HG03045 (cell line): ENCODE measurements around the gene HOXA4.

ENCODE experiments used
- ATAC-seq: cut with Tn5 transposase; IDR thresholded peaks from one replicate; pipeline ENCODE4 v1.9.1; 2021; ENCODE audit warnings: mild to moderate bottlenecking, moderate library complexity; ENCODE audit not compliant: unreplicated experiment

HOXA4 gene

GRCh38 chr7:27117887-27118491 is 12.6 kb downstream of the HOXA4 start:
- no peak for ATAC-seq

- no peak for ATAC-seq
Measured at GRCh38 chr7:27116962-27117886, 13.3 kb downstream of the HOXA4 start.

GRCh38 chr7:27116031-27116961 is 14.3 kb downstream of the HOXA4 start:
- ATAC-seq = no peak

GRCh38 chr7:27115221-27116026 is 15.1 kb downstream of the HOXA4 start:
- no peak for ATAC-seq

GRCh38 chr7:27114881-27115220 is 15.7 kb downstream of the HOXA4 start:
- ATAC-seq = no peak

- ATAC-seq = no peak
Measured at GRCh38 chr7:27113991-27114769, 16.4 kb downstream of the HOXA4 start.

GRCh38 chr7:27112955-27113949 is 17.3 kb downstream of the HOXA4 start:
- ATAC-seq = no peak

- ATAC-seq = no peak
Measured at GRCh38 chr7:27112361-27112760, 18.2 kb downstream of the HOXA4 start.

- ATAC-seq = no peak
Measured at GRCh38 chr7:27111751-27112277, 18.7 kb downstream of the HOXA4 start.

GRCh38 chr7:27111042-27111750 is 19.4 kb downstream of the HOXA4 start:
- no peak for ATAC-seq

GRCh38 chr7:27110186-27111031 is 20.1 kb downstream of the HOXA4 start:
- no peak for ATAC-seq

GRCh38 chr7:27109466-27110185 is 20.9 kb downstream of the HOXA4 start:
- ATAC-seq = no peak

- ATAC-seq = no peak
Measured at GRCh38 chr7:27108390-27109127, 22.0 kb downstream of the HOXA4 start.

GRCh38 chr7:27107391-27108381 is 22.9 kb downstream of the HOXA4 start:
- no peak for ATAC-seq
